CD4-positive, alpha-beta T cell (primary cell): ENCODE measurements around the gene MAST4. TPM values are rescaled to one million over a fixed set of nuclear protein-coding genes. Genes with fewer than 3 reads are reported as not detected.

Experiments used
- ATAC-seq: fragments of 200-7000 bp; cut with Tn5 transposase; one replicate; pipeline ENCODE4 v1.10.0; 2022; ENCODE audit warnings: mild to moderate bottlenecking; ENCODE audit not compliant: poor library complexity
- CTCF ChIA-PET: fragments of 350-600 bp; sonication (Branson Sonifier 250); formaldehyde crosslinking; loops from one replicate; lab custom pipeline; 2021; ENCODE audit warnings: antibody characterized with exemption, inconsistent platforms; lab: Charles Lee
- POLR2A ChIA-PET: fragments of 350-600 bp; sonication (Branson Sonifier 250); formaldehyde crosslinking; loops from one replicate; lab custom pipeline; 2021; ENCODE audit warnings: antibody characterized with exemption, inconsistent platforms; lab: Charles Lee
- DNase-seq, 14 experiments: peaks; one replicate each; pipeline ENCODE4 v3.0.0-alpha.2; 2013 to 2020; ENCODE audit warnings: mixed read lengths in 2 of 14
- H3K27ac ChIP-seq, 2 donors: one replicate each; pipeline versions ENCODE4 v1.5.1 to v1.7.0; 2013; ENCODE audit warnings: low read length in 2 of 2, low read depth in 1 of 2, mild to moderate bottlenecking in 1 of 2
- H3K27me3 ChIP-seq, 2 experiments: 1 replicate in 1 of 2; 2 replicates in 1 of 2; pipeline versions ENCODE4 v1.6.1 to v1.7.0; 2013; ENCODE audit warnings: low read length in 2 of 2, control low read depth in 1 of 2, mild to moderate bottlenecking in 1 of 2, moderate library complexity in 1 of 2; ENCODE audit not compliant: insufficient read depth in 2 of 2, control insufficient read depth in 1 of 2
- H3K36me3 ChIP-seq: one replicate; pipeline ENCODE4 v1.6.1; 2013; ENCODE audit warnings: low read length, control low read depth; ENCODE audit not compliant: insufficient read depth
- H3K4me1 ChIP-seq: one replicate; pipeline ENCODE4 v1.6.1; 2013; ENCODE audit warnings: low read length, control low read depth; ENCODE audit not compliant: insufficient read depth
- H3K4me3 ChIP-seq: one replicate; pipeline ENCODE4 v1.5.1; 2013; ENCODE audit warnings: mild to moderate bottlenecking, low read length, moderate library complexity
- H3K9me3 ChIP-seq, 2 experiments: 1 replicate in 1 of 2; 2 replicates in 1 of 2; pipeline versions ENCODE4 v1.6.1 to v1.7.0; 2013; ENCODE audit warnings: low read length in 2 of 2, mild to moderate bottlenecking in 2 of 2, control low read depth in 1 of 2, moderate library complexity in 1 of 2; ENCODE audit not compliant: control insufficient read depth in 1 of 2, insufficient read depth in 1 of 2
- H3K27ac Mint-ChIP-seq: one replicate; pipeline ENCODE4 v1.8.0; 2020; ENCODE audit warnings: mixed read lengths
- H3K27me3 Mint-ChIP-seq: one replicate; pipeline ENCODE4 v1.8.0; 2021; ENCODE audit warnings: mixed read lengths
- H3K36me3 Mint-ChIP-seq: one replicate; pipeline ENCODE4 v1.8.0; 2021; ENCODE audit warnings: low read depth, mixed read lengths
- H3K4me1 Mint-ChIP-seq: one replicate; pipeline ENCODE4 v1.8.0; 2021; ENCODE audit warnings: low read depth, mixed read lengths
- H3K4me3 Mint-ChIP-seq: one replicate; pipeline ENCODE4 v1.8.0; 2020; ENCODE audit warnings: mild to moderate bottlenecking, mixed read lengths
- H3K9me3 Mint-ChIP-seq: one replicate; pipeline ENCODE4 v1.8.0; 2020; ENCODE audit warnings: mixed read lengths
- CTCF ChIP-seq: fragments of 200-600 bp; IDR thresholded peaks from one replicate; pipeline ENCODE4 v1.8.0; 2022; ENCODE audit warnings: antibody characterized with exemption, mild to moderate bottlenecking
- intact Hi-C, 2 experiments: fragments of 100-400 bp; cut with DNase I in 1 of 2; cut with micrococcal nuclease in 1 of 2; formaldehyde crosslinking; loops; one replicate each; pipeline versions ENCODE4 v1.15.1 to v1.9.0; 2023 to 2025; cut with DNase I, micrococcal nuclease
- total RNA-seq, 174 experiments: library from RNA in 2 of 174; stranded (reverse) in 2 of 174; gene quantifications; one replicate each; pipeline ENCODE4 v1.2.3 and lab custom pipeline; 2021 to 2026

The MAST4 gene
- total RNA-seq, 2 experiments from 2014 or later = 21.3 to 21.6 TPM

DNA sequence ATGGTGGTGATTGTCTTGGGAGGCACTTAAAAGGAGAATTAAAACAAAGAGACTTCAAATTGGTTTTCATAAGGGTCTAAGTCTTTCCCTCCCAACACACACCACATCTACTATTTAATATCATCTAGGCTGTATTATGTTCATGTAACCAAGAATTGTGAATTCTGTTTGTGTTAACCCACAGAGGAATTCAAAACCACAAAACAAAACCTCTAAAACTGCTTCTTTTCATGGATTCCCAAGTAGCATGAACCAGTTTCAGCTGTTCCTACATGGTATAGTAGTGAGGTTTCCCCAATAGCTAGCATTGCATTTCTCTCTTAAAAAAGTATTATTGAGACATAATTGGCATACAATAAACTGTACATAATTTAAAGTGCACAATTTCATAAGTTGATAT, 316.6 kb downstream of the MAST4 start:
- Mint-ChIP-seq H3K4me1 (no peaks in the 10 kb centered on the region), H3K27ac (no peak overlapping the region), H3K4me3 (no peak overlapping the region), H3K36me3 (no peaks in the 10 kb centered on the region), H3K27me3 (no peaks in the 10 kb centered on the region), H3K9me3 (no peaks in the 10 kb centered on the region)
- Histone ChIP-seq H3K27me3 (no peaks in the 10 kb centered on the region), H3K36me3 (no peaks in the 10 kb centered on the region), H3K9me3 (no peaks in the 10 kb centered on the region), H3K4me3 (no peak overlapping the region), H3K27ac (no peak overlapping the region), H3K4me1 (no peaks in the 10 kb centered on the region)
- intact Hi-C loops = no loop called here
- no peak for ATAC-seq
- DNase-seq = no peak
- no peak for TF ChIP-seq CTCF
- ChIA-PET POLR2A (no interaction called here), CTCF (no interaction called here)

DNA sequence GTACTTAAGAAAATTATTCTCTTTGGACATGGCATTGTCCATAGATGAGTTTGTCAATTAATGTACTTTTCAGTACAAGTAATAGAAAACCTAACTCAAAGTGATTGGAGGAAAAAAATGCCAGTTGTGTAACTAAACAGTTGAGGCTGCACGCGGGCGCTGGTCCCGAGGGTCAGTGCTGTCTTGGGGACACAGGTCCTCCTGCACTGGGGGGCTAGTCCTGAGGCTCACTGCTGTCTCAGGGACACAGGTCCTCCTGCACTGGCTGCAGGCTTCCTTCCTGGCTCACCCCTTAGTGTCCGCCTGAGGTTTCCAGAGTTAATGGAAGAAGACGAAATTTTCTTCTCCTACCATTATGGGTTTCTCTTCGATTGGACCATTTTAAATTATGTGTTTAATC, 319.3 kb downstream of the MAST4 start:
- no peaks in the 10 kb centered on the region for H3K27me3 ChIP-seq
- H3K36me3 ChIP-seq = no peaks in the 10 kb centered on the region
- TF ChIP-seq CTCF = no peak
- DNase-seq (no peak), ATAC-seq (no peak)
- POLR2A ChIA-PET = no interaction called here
- no peak overlapping the region for H3K27ac ChIP-seq
- intact Hi-C loops = no loop called here
- H3K9me3 ChIP-seq = no peaks in the 10 kb centered on the region
- no peaks in the 10 kb centered on the region for H3K36me3 Mint-ChIP-seq
- H3K27me3 Mint-ChIP-seq = no peaks in the 10 kb centered on the region
- H3K4me1 Mint-ChIP-seq = no peaks in the 10 kb centered on the region
- H3K27ac Mint-ChIP-seq = no peak overlapping the region
- H3K4me3 ChIP-seq = no peak overlapping the region
- CTCF ChIA-PET = interaction anchor here (0.6 kb wide), 1 partner anchor 103 kb away, joined by 3 read pairs; no protein-coding TSS in a partner anchor
- H3K9me3 Mint-ChIP-seq = no peaks in the 10 kb centered on the region
- no peaks in the 10 kb centered on the region for H3K4me1 ChIP-seq
- H3K4me3 Mint-ChIP-seq = no peak overlapping the region

- H3K36me3 ChIP-seq = no peaks in the 10 kb centered on the region
- Mint-ChIP-seq H3K36me3 (no peaks in the 10 kb centered on the region), H3K27ac (no peak overlapping the region), H3K4me3 (no peak overlapping the region), H3K9me3 (no peaks in the 10 kb centered on the region), H3K4me1 (peaks cover 4% of the 10 kb centered on the region), H3K27me3 (peaks cover 11% of the 10 kb centered on the region)
- DNase-seq (no peak), ATAC-seq (no peak)
- TF ChIP-seq CTCF = no peak
- POLR2A ChIA-PET = no interaction called here
- no peaks in the 10 kb centered on the region for H3K4me1 ChIP-seq
- no peaks in the 10 kb centered on the region for H3K27me3 ChIP-seq
- no peak overlapping the region for H3K4me3 ChIP-seq
- CTCF ChIA-PET = no interaction called here
- intact Hi-C loops = no loop called here
- H3K9me3 ChIP-seq = no peaks in the 10 kb centered on the region
- H3K27ac ChIP-seq = no peak overlapping the region
These were observed 326.7 kb downstream of the MAST4 start for GRCh38 chr5:66922881-66923280.
